SH-SY5Y (cell line): ENCODE data around the gene GTSF1L.

Experiments
- GATA2 ChIP-seq: IDR thresholded peaks from 2 replicates; pipeline ENCODE4 v1.6.1; 2011; ENCODE audit warnings: mild to moderate bottlenecking, low read depth, low read length
- GATA3 ChIP-seq: IDR thresholded peaks from 2 replicates; pipeline ENCODE4 v1.6.1; 2011; ENCODE audit warnings: low read depth, mild to moderate bottlenecking, low read length, moderate library complexity

GRCh38 chr20:43767686-43768474 is 41.1 kb upstream of the GTSF1L start:
- TF ChIP-seq GATA2, result no peak
- no peak for TF ChIP-seq GATA3
